Panc1 (cell line): ENCODE measurements around the gene SLCO3A1.

Source experiments
- POLR2AphosphoS5 ChIP-seq: IDR thresholded peaks from 2 replicates; pipeline ENCODE4 v1.6.1; 2012; ENCODE audit warnings: mild to moderate bottlenecking, low read depth, low read length, moderate library complexity
- SIN3A ChIP-seq: IDR thresholded peaks from 2 replicates; pipeline ENCODE4 v1.6.1; 2012; ENCODE audit warnings: low read depth, mild to moderate bottlenecking, low read length, moderate library complexity, borderline replicate concordance; ENCODE audit not compliant: insufficient read depth
- TCF7L2 ChIP-seq: IDR thresholded peaks from 2 replicates; pipeline ENCODE4 v1.6.1; 2011; ENCODE audit warnings: mild to moderate bottlenecking, low read depth, low read length, inconsistent platforms
- TF ChIP-seq, protein P1 (sequence below): fragments of 450-650 bp; IDR thresholded peaks from 2 replicates; pipeline ENCODE4 v1.5.1; 2017; ENCODE audit warnings: mild to moderate bottlenecking

DNA sequence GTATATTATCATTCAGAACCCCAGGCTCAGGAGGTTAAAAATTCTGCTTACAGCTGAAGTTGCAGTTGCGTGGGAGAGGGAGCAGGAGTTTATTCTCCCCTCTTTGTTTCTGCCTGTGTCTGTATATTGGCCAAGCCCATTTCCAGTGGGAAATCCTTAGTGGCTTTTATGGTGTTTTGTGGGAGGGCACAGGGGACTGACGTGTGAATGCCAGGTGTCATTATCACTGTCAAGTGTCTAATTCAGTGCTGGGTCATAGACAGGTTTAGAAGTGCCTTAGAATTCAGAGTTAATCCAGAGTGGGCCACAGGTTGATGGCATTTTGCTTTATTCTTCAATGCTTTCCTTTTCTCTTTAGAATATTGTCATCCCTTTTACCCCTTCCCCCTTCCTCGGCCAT is 33.4 kb downstream of the SLCO3A1 start:
- TF ChIP-seq, protein P1, sequence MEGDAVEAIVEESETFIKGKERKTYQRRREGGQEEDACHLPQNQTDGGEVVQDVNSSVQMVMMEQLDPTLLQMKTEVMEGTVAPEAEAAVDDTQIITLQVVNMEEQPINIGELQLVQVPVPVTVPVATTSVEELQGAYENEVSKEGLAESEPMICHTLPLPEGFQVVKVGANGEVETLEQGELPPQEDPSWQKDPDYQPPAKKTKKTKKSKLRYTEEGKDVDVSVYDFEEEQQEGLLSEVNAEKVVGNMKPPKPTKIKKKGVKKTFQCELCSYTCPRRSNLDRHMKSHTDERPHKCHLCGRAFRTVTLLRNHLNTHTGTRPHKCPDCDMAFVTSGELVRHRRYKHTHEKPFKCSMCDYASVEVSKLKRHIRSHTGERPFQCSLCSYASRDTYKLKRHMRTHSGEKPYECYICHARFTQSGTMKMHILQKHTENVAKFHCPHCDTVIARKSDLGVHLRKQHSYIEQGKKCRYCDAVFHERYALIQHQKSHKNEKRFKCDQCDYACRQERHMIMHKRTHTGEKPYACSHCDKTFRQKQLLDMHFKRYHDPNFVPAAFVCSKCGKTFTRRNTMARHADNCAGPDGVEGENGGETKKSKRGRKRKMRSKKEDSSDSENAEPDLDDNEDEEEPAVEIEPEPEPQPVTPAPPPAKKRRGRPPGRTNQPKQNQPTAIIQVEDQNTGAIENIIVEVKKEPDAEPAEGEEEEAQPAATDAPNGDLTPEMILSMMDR = no peak
- TF ChIP-seq TCF7L2 = no peak
- TF ChIP-seq POLR2AphosphoS5 = no peak
- TF ChIP-seq SIN3A = no peak
